K562 treated with DMSO at 1 percent for 4 hours (cell line): ENCODE measurements around the gene CDC25A. TPM values are rescaled to one million over a fixed set of nuclear protein-coding genes. Genes with fewer than 3 reads are reported as not detected.

Source experiments
- total RNA-seq: library from RNA; unstranded; fragments of 300-600 nt; gene quantifications from 2 replicates; pipeline ENCODE4 v1.2.3, GENCODE V29; 2022; ENCODE audit not compliant: insufficient read depth

Gene CDC25A
- total RNA-seq, result 34.0 and 43.3 TPM in 2 replicates

DNA sequence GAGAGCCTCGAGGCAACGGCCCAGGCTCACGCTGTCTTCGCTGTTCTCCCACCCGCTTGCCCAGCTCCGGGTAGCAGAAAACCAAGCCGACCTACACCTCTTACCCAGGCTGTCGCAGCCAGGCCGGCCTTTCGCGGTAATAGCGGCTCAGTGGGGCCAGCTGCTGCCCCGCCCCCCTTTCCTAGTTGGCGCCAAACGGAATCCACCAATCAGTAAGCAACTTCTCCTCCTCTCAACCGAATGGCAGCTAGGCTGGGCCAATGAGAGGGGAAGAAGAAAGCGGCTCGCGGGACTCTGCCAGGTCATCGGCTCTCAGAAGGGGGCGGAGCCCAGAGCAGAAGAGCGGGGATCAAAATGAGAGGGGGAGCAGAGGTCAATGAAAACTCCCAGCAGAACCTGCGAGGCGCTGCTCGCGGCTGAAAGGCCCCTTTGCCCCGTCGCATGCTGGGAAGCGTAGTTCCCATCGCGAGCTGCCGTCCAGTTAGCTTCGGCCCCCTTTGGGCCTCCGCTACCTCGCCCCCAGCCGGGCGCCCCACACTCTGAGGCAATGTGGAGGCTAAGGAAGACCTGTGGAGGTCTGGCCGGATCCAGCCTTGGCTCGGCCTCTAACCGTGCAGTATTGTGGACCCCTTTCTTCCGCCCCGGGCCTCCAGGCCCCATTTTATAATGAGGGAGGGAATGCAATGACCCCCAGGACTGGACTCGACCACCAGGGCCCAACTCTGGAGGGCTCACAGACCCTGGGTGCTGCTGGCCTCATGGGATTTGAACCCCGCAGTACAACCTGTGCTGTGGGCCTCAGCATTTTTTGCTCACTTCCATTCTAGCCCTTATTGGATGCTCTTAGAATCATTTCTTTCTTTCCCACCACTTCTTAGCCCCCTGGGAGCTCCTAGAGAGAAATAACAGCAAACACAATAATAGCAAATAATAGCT, at the start of gene CDC25A:
TSS of gene CDC25A (minus strand) at position 152 of the 936 bp plus-strand sequence. CDS start 470 bp downstream, outside the sequence.

GRCh38 chr3:48222616-48223513, 34.6 kb upstream of the CDC25A start, which contains the start of gene CAMP:
TSS of gene CAMP (plus strand) at chr3:48223495. CDS start at chr3:48223512, 17 bp downstream.

Other genes starting within 250 kb of the CDC25A start
- 97.8 and 102 TPM in 2 replicates for gene MAP4, start 172.0 kb downstream of the CDC25A start, total RNA-seq
- gene CAMP, start 35.1 kb upstream of the CDC25A start, total RNA-seq, result not detected in 2 replicates
- gene ZNF589, start 52.7 kb upstream of the CDC25A start, total RNA-seq, result 9.0 and 12.8 TPM in 2 replicates
- gene NME6, start 113.0 kb upstream of the CDC25A start, total RNA-seq, result 17.7 and 20.9 TPM in 2 replicates
- gene SPINK8, start 145.2 kb upstream of the CDC25A start, total RNA-seq, result not detected in 2 replicates
- gene FBXW12, start 183.8 kb upstream of the CDC25A start, total RNA-seq, result not detected in 2 replicates
- gene PLXNB1, start 241.7 kb upstream of the CDC25A start, total RNA-seq, result 7.7 and 18.9 TPM in 2 replicates